GM18867 (cell line): ENCODE measurements around the gene CYB5R4.
A peak's percentile ranks its signal among the peaks of the same experiment; 100 is the strongest.
"Not testable (repeated sequence)": the region's sequence is repeated elsewhere in the genome, so short reads cannot be mapped to it uniquely, and the experiment has no call there.

Experiments used
- ATAC-seq: cut with Tn5 transposase; IDR thresholded peaks from one replicate; pipeline ENCODE4 v1.9.1; 2021; ENCODE audit warnings: mild to moderate bottlenecking, moderate library complexity; ENCODE audit not compliant: unreplicated experiment

The CYB5R4 gene

DNA sequence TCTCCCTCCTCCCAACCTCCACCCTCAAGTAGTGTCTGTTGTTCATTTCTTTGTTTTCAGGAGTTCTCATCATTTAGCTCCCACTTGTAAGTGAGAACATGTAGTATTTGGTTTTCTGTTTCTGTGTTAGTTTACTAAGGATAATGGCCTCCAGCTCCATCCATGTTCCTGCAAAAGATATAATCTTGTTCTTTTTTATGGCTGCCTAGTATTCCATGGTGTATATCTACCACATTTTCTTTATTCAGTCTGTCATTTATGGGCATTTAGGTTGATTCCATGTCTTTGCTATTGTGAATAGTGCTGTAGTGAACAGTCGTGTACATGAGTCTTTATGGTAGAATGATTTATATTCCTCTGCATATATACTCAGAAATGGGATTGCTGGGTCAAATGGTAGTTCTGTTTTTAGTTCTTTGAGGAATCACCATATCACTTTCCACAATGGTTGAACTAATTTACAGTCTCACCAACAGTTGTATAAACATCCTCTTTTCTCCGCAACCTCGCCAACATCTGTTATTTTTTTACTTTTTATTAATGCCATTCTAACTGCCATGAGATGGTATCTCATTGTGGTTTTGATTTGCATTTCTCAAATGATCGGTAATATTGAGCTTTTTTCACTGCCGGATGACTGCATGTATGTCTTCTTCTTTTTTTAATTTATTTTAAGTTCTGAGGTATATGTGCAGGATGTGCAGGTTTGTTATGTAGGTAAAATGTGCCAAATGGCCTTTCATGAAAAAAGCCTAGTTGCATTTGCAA is 48.3 kb downstream of the CYB5R4 start:
- not testable (repeated sequence) for ATAC-seq

DNA sequence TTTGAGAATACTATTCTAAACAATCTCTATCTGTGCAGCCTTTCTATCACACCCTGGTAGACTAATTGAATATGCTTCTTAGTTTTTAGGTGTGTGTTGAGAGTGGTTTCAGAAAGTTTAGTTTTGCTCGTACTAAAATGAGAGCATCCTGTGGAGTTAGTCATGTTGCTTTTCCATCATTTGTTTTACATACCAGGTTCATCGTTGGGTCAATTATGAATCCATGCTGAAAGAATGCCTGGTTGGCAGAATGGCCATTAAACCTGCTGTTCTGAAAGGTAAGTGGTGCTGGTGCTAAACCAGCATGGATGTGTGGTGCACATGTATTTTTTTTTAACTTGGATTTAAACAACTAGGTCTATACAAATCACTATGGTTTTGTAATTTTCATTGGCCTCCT is 49.3 kb downstream of the CYB5R4 start:
- no peak for ATAC-seq

DNA sequence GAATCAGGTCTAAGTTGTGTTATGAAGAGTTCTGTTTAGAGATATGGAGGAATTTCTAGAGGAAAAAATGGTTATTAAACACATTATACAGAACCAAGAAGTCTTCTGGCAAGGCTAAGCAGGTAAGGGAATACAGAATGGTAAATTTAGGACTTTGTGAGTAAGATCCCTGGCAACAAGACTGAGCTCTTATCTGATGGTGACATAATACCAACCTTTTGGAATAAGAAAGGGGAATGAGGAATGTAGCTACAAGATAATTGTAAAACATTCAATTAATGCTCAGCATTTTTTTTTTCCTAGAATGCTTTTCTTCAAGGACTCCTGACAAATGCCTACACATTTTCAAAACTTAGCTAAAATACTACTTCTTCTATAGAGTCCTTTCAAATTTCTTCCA is 51.8 kb downstream of the CYB5R4 start:
- no peak for ATAC-seq

DNA sequence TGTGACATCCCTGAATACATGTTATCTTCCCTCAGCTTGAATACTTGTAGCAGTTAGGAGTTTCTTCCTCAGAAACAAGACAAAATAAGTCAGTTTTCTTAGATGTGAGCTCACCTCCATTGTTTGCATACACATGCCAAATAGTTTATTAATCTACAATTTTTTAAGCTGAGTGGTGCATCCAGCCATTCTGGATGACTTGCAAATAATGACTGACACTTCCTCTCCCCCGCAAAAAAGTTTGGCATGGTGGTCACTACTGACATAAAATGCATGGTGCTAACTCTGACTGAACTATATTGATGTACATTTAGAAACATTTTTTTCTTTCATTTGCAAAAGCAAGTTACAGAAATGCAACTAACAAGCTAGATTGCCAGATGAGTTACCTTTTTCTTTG is 55.5 kb downstream of the CYB5R4 start:
- ATAC-seq: no peak

DNA sequence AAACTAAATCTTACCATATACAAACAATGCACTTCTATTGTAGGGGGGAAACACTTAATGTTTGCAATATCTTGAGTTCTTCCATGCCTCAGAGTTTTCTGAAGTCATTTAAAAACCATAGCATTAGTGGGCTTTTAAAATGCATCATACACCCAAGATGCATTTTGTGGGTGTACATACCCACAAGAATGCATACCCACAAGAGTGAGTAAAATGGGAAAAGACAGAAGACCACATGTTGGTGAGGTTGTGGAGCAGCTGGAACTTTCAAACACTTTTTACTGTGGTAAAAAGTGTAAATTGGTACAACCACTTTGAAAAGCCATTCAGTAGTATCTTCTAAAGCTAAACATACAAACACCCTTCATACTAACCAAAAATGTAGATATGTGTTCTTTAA is 57.5 kb downstream of the CYB5R4 start:
- no peak for ATAC-seq

DNA sequence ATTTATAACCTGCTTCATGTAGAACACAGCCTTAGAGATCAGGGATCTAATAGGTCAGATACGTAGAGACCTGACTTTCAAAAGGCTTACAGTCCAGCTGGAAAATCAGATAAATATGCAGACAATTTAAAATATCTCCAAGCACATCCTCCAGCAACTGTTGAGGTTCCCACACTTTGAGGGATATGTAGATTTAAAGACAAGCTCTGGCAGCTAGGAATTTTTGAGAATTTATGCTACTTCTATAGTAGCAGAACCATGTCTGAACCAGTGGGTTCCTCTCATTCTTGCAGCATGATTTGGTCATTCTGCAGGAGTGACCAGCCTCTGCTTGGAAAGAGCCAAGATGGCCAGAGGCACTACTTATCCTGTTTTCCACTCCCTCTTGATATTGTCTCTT is 60.5 kb downstream of the CYB5R4 start:
- ATAC-seq: no peak

DNA sequence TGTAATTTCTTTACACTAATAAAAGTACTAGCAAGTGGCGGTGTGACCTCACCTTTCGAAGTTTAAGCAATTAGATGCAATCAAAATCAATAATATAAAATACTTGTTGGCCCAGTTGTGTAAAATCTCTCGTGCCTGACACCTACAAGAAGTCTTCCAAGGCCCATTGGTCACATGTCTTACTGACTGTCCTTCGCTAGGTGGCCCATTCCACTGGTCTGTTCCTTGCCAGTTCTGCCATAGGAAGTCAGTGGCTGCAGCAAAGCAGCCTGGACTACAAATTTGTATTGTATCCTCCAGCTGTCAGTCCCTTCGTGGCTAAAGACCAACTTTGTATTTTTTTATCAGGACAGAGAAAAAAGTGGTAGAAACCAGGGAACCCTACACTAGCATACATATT is 61.8 kb downstream of the CYB5R4 start:
- no peak for ATAC-seq

DNA sequence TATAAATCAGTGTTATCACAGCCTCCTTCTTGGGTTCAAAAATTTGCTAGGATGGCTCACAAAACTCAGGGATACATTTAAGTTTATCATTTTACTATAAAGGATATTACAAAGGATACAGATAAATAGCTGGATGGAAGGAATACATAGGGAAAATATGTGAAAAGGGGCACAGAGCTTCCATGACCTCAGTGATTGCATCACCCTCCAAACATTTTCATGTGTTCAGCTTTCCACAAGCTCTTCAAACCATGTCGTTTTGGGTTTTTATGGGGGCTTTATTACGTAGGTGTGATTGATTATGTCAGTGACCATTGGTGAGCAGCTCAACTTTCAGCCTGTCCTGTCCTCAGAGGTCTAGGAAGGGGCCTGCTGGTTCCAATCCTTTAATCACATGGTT is 68.0 kb downstream of the CYB5R4 start:
- no peak for ATAC-seq

DNA sequence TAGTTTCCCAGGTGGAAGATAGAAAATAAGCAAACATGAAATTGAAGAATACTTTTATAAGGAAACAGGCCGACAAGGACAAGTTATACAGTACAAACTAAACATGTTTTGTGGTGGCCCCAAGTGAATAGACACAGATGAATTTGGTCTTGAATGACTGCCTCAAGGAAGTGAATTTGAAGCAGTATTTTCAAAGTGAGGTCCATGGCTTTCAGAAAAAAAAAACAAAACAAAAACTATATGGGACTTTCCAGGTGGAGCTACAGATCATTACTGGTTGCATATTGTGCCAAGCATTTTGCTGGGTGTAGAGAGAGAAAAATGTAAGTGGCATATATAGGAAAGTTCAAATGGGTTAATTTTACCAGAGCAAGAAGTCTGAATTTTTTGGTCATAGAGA is 68.8 kb downstream of the CYB5R4 start:
- no peak for ATAC-seq

DNA sequence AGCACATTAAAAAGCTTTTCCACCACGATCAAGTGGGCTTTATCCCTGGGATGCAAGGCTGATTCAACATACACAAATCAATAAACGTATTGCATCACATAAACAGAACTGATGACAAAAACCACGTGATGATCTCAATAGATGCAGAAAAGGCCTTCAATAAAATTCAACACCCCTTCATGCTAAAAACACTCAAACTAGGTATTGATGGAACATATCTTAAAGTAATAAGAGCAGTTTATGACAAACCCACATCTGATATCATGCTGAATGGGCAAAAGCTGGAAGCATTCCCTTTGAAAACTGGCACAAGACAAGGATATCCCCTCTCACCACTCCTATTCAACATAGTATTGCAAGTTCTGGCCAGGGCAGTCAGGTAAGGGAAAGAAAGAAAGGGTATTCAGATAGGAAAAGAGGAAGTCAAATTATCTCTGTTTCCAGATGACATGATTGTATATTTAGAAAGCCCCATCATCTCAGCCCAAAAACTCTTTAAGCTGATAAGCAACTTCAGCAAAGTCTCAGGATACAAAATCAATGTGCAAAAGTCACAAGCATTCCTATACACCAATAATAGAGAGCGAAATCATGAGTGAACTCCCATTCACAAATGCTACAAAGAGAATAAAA is 86.8 kb downstream of the CYB5R4 start:
- ATAC-seq: not testable (repeated sequence)

DNA sequence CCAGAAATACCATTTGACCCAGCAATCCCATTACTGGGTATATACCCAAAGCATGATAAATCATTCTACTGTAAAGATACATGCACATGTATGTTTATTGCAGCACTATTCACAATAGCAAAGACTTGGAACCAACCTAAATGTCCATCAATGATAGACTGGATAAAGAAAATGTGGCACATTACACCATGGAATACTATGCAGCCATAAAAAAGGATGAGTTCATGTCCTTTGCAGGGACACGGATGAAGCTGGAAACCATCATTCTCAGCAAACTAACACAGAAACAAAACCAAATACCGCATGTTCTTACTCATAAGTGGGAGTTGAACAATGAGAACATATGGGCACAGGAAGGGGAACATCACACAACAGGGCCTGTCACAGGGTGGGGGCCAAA is 88.5 kb downstream of the CYB5R4 start:
- not testable (repeated sequence) for ATAC-seq

DNA sequence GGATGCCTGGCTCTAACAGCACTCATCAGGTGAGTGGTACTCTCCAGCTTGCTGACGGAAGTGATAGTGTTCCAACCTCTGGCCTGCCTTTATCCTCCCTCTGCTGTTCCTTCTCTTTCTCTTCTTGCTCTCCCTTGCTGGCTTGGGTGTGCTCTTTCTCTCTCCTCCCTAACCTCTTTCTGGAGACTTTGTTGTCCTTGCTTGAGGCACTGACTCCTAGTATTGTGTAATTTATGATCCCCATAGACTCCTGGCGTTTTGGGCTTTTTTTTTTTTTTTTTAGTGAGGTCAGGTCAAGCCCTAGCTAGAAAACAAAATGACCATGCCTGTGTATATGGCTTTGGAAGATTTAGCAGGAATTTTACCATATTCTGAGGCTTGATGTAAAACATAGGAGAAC is 89.4 kb downstream of the CYB5R4 start:
- ATAC-seq: no peak

DNA sequence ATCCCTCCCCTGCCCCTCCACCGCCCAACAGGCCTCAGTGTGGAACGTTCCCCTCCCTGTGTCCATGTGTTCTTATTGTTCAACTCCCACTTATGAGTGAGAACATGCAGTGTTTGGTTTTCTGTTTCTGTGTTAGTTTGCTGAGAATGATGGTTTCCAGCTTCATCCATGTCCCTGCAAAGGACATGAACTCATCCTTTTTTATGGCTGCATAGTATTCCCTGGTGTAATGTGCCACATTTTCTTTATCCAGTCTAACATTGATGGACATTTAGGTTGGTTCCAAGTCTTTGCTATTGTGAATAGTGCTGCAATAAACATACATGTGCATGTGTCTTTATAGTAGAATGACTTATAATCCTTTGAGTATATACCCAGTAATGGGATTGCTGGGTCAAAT is 91.9 kb downstream of the CYB5R4 start:
- not testable (repeated sequence) for ATAC-seq

DNA sequence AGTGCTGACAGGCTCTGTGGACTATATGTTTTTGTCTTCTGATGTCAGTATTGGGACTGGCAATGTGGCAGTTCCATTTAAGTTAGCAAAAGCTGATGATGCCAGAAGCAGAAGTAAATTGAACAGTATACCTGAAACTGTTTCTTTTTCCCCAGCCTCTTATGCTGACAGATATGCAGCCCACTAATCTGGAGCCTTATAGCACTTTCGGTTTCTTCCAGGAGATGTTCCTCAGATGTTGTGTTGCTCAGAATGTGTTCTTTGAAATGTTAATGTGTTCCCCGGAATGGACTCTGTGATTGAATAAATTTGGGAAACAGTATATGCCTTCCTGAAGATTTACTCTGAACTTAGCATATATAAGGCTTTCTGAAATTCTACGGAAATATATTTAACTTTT is 93.3 kb downstream of the CYB5R4 start:
- no peak for ATAC-seq

DNA sequence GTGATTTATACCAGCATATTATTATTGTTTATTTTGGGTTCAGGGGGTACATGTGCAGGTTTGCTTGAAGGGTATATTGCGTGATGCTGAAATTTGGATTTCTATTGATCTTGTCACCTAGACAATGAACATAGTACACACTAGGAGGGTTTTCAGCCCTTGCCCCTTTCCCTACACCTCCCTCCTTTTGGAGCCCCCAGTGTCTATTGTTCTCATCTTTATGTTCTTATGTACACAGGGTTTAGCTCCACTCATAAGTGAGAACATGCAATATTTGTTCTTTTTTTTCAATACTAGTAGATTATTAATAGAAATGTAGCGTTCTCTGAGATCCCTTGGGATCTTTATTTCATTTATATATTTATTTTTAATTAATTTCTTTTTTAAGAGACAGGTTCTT is 94.9 kb downstream of the CYB5R4 start:
- no peak for ATAC-seq

DNA sequence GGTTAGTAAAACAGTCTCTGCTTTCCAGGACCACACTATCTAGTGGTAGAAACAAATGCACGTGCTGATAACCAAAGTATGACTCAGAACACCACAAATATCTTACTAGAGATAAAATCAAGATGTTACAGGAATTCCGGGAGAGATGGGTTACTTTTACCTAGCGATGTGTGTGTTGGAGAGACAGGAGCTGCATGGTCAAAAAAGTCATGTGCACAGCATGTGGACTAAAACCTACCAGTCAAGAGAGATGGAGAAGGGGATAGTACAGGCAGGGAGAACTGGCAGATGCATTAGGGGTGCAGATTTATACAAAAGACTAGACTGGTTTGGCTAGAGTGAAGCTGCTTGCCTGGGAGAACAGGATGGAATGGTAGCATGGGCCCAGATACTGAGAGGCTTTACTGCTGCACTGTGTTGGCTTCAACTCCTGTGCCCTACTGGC is 98.8 kb downstream of the CYB5R4 start:
- ATAC-seq: no peak

DNA sequence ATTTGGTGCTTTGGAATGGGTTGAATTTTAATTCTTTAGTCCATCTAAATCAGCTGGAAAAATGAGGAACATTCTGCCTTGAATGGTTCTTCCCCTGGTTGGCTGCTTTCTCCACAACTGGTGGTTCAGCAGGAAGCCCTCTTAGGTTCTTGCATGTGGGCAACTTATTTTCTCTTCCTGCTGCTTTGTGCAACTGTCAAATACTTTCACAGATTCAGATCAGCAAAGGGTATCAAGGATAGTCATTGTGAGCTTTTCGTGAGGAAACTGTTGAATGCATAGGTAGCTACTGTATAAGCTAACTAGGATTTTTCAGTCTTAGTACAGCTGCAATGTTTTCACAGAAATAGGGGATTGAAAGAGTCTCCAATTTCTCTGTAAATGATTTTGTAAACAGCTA is 101.2 kb downstream of the CYB5R4 start:
- no peak for ATAC-seq

DNA sequence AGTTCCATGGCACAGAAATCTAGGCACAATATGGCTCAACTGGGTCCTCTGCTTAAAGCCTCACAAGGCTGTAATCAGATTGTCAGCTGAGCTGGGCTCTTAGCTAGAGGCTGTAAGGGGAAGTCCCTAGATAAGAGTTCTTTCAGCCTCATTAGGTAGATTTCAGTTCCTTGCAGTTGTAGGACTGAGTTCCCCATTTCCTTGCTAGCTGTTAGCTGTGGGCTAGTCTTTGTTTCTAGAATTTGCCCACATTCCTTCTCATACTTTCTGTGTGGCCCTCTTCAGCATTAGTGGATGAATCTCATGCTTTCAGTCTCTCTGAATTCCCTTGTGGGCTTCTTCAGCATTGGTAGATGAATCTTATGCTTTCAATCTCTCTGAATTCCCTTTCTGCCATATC is 103.1 kb downstream of the CYB5R4 start:
- ATAC-seq: peak; percentile 91

DNA sequence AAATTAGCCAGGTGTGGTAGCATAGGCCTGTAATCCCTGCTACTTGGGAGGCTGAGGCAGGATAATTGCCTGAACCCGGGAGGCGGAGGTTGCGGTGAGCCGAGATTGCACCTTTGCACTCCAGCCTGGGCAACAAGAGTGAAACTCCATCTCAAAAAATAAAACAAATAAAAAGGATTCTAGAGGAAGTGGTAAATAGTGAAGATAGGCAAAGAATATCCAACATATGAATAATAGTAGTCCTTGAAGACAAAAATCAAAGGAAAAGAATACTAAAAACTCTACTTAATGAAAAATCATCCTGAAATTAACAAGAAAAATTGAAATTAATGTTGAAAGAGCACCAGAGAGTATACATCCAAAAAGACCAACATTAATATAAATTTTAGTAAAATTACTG is 107.0 kb downstream of the CYB5R4 start:
- no peak for ATAC-seq

DNA sequence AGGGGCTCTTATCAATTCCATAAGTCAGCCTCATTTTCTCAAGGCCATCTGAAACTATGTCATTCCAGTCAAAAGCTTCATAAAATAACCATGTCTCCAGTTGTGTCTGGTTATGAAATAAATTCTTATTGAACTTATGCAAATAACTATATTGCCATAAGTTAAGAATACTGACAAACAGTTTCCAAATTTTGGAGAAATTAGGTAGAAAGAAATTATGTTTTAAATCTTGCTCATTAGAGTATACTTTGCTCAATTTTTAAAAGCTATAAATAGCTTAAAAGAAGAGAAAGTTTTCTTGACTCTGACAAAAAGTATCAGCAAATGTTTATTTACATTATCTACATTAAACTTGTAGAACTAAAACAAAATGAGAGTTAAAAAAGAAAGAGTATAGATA is 111.1 kb downstream of the CYB5R4 start:
- ATAC-seq: no peak

DNA sequence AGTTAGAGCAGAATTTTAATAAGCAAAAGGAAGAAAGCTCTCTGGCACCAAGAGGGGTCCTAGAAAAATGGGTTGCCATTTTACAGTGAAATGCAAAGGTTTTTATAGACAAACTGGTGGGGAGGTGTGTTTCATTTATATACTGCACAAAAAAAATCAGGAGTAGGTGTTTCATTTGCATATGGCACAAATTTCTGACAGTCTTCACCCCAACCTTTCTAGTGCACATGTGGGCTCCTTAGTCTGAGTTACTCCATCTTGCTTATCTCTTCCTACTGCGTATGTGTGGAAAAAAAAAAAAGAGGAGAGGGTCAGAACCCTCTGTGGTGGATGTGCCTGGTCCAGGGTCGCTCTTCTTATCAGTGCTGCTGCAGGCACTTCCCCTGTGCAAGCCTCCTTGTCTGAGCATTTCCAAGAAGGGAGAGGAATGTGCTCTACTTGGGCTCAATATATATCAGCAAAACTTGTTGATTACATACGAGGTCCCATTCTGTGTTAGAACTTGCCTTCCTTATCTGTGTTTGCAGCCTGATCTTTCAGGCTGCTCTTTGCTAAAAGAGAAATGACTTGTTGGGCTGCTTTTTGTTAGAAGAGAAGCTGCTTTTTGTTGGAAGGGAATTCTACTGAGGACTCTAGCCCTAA is 115.0 kb downstream of the CYB5R4 start:
- no peak for ATAC-seq

DNA sequence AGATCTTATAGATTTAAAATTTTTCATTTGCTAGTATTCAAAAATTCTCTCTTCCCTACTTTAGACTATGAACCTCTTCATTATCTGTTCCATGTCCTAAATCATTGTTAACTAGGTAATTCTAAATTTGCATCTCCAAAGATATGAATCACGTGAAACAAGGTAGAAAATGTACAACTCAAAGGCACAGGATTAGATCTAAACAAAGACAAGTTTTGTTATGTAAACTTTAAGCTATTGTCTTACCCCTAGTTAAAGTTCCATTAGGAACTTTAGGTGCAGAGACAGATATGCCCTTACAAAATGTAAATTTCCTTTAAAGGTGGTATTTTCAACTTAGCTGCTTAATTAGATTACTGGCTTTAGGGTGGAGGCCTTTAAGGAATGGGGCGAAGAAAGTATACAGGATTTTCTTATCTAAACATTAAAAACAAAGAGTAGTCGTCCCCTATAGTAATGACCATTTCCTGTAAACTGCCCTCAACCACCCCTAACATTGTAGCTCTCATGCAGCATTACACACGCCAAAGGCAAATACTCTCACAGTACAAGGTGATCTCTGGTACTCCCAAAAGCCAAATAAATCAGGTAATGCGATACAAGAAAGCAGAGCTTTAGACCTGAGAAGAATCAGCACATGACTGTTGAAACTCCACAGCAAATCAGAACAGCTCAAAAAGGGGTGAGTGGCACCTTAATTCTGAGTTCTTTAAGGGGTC is 116.7 kb downstream of the CYB5R4 start:
- no peak for ATAC-seq
